Measurements from ENCODE around the gene YPEL3. TPM values are rescaled to one million over a fixed set of nuclear protein-coding genes. Genes with fewer than 3 reads are reported as not detected.

Gene YPEL3
- total and polyA plus RNA-seq, 2 donors (not counting 3 experiments of a cell fraction or from before 2014, with no cell fraction given) = 46.1 to 78.0 TPM

DNA sequence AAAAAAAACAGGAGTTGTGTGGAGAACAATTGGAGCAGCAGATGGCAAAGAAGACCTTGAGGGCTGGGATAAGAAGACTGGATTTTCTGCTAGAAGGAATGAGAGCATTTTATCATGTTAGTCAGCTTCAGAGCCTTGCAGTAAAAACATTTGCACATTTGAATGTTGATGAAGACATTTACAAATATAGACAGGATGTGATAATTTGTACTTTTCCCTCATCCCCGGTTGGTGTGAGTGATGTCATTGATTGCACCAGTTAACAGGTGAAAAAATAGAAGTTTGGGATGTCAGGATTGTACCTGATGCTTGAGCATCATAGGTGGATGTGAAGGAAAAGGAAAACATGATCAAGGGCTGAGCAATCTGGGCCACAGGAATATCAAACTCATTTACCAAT is 49.6 kb upstream of the YPEL3 start:
- BruUV-seq (replicated peaks) = no TSS peak
- no peak overlapping the region for H3K4me3 ChIP-seq (replicated peaks in 1 of 3; ENCODE audit: insufficient read depth in 1 of 3, low read depth in 1 of 3, low read length in 3 of 3)
- no peak overlapping the region for H3K9ac ChIP-seq (replicated peaks; ENCODE audit: extremely low read depth, insufficient read depth, low read length)
- no peaks in the 10 kb centered on the region for H3K27me3 ChIP-seq (ENCODE audit: control insufficient read depth in 2 of 2, insufficient read depth in 2 of 2, low read length in 2 of 2)
- no peaks in the 10 kb centered on the region for H3K79me2 ChIP-seq (ENCODE audit: control insufficient read depth, insufficient read depth, low read length)
- FAIRE-seq = no peak
- dilution Hi-C loops (cut with MboI; ENCODE audit: extremely low pct_ligation_motif_present, low sequenced_read_pairs) = no loop called here
- no peak overlapping the region for H3K4me2 ChIP-seq (ENCODE audit: insufficient read depth, low read length)
- H3K36me3 ChIP-seq (ENCODE audit: control insufficient read depth in 2 of 2, extremely low read depth in 1 of 2, insufficient read depth in 2 of 2, low read length in 2 of 2) = no peaks in the 10 kb centered on the region
- no peak overlapping the region for H3K27ac ChIP-seq (ENCODE audit: insufficient read depth, low read depth, low read length)
- H4K20me1 ChIP-seq (replicated peaks; ENCODE audit: control insufficient read depth, extremely low read depth, insufficient read depth, low read length) = no peaks in the 10 kb centered on the region
- no peak for DNase-seq (ENCODE audit: low read depth, low spot score)
- ChIA-PET CTCF (interaction anchor here (1.1 kb wide), 1 partner anchor 54 kb away, joined by 3 read pairs; the partner anchor contains the start of gene TBX6), POLR2A (no interaction called here)
- H2AFZ ChIP-seq (ENCODE audit: low read depth, low read length) = no peak overlapping the region
- no peaks in the 10 kb centered on the region for H3K4me1 ChIP-seq (ENCODE audit: control insufficient read depth, extremely low read depth, insufficient read depth, low read length)
- no peaks in the 10 kb centered on the region for H3K9me3 ChIP-seq (replicated peaks; ENCODE audit: control insufficient read depth, insufficient read depth, low read length)
- H3K9me1 ChIP-seq (replicated peaks; ENCODE audit: control insufficient read depth, extremely low read depth, insufficient read depth, low read length) = no peaks in the 10 kb centered on the region
- intact Hi-C loops (cut with micrococcal nuclease) = no loop called here
- TF ChIP-seq, protein P1, sequence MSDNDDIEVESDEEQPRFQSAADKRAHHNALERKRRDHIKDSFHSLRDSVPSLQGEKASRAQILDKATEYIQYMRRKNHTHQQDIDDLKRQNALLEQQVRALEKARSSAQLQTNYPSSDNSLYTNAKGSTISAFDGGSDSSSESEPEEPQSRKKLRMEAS (IDR thresholded peaks at IDR 0.05; ENCODE audit: insufficient read depth, insufficient read length) = no peak
- TF ChIP-seq MYC (IDR thresholded peaks at IDR 0.05; ENCODE audit: low read depth, low read length) (no peak), CTCF (IDR thresholded peaks at IDR 0.05; ENCODE audit: extremely low read depth in 1 of 2, insufficient read depth in 1 of 2, low read depth in 1 of 2, low read length in 2 of 2) (no peak), POLR2A (IDR thresholded peaks at IDR 0.05; ENCODE audit: low read depth, low read length) (no peak), GATA2 (IDR thresholded peaks at IDR 0.05; ENCODE audit: insufficient read depth, insufficient read length, low read depth, low read length) (no peak), EZH2 (IDR thresholded peaks at IDR 0.05; ENCODE audit: borderline replicate concordance, low read depth, low read length, severe bottlenecking) (no peak), FOS (IDR thresholded peaks at IDR 0.05; ENCODE audit: borderline replicate concordance, insufficient read depth, low read length) (no peak), POLR2AphosphoS5 (IDR thresholded peaks at IDR 0.05; ENCODE audit: insufficient read depth, low read depth, low read length) (no peak), JUN (IDR thresholded peaks at IDR 0.05; ENCODE audit: borderline replicate concordance, insufficient read depth, insufficient read length, low read depth) (no peak)

All from endothelial cell of umbilical vein (primary cell).